CD4-positive, alpha-beta T cell treated with Interleukin-6 for 4 hours (primary cell): ENCODE results near the gene CACNB4.
"Not testable (repeated sequence)": the region's sequence is repeated elsewhere in the genome, so short reads cannot be mapped to it uniquely, and the experiment has no call there.

Source experiments
- DNase-seq: peaks from one replicate; pipeline ENCODE4 v3.0.0-alpha.2; 2020; ENCODE audit warnings: mixed read lengths

CACNB4 gene

DNA sequence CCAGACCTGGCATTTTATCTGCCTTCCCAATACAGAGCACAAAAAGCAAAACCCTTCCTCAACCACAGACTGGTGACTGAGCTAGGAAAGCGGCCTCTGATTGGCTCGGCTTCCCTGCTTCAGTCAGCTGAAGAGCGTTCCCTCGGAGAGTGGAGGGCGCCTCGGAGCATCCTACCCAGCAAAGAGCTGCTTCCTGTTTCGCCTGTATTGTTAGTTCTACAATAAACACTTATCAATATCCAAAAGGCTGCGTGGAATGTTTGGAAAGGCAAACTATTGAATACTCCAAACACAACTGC is 125.0 kb downstream of the CACNB4 start:
- no peak for DNase-seq

DNA sequence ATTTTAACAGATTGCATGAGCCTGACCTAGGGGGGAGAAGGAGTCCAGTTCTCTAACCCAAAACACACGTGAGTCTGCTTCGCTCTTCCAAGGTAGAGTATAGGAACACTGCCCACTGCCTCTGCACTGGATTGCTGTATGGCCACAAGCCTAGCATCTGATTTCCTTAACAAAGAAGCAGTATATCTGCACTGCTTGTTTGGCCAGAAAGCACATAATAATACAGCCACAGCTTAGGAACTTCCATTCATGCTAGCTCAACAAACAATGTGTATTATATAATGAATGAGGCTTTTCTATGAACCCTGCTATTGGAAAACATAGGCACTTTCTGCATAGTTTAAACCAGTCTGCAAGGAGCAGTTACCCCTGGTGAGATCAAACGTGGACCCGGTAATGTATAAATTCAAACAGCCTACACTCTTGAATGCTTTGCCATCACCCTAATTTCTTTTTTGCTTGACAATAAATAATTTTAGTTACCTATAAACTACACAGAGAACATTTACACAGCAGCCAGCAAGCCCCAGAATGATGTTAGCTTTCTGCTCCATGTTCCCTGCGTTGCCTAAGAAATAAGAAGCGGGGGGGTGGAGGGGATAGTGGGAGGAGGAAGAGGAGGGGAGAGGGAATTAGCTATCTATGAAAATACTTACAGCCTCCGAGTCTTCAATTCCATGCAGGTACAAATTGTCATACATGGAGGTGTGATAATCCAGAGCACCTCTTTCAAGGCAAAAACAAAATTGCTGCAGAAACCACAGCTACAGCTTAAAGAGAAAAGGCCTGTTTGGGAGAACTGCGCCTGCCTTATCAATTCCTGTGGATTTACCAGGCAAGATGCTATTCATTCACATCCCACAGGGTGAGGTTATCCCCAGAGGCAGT is 125.6 kb downstream of the CACNB4 start:
- DNase-seq: no peak

DNA sequence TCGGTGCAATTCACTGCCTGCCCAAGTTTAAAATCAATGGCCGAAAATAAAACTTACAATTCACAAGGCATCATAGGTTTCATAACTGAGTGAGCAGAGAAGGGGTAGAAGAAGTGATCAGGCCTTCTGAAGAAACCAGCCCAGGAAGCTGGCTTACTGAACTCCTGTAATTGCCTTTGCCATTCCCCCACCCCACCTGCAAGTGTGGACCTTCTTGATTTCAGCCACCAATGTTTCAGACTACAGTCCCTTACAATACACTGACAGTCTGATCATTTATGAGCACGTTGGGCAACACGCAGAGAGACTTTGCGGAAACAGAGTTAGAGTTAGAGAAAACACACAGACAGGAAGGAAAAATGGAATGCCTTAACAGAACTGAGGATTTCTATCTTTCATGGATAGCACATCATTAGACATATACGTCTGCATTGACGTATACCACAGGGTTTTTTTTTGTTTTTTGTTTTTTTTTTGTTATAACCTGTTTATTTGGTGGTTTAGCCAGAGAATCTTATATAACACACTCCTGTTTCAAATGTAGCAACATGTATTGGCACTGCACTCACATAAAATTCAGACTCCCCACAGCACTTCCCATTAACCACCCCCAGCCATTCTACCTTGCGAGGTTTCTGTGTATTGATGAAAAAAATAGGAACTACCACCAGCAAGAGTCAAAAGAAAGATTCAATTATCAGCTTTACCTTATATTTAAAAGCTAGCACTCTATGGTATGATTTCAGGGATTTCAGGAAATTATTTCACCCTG is 126.4 kb downstream of the CACNB4 start:
- DNase-seq: no peak

DNA sequence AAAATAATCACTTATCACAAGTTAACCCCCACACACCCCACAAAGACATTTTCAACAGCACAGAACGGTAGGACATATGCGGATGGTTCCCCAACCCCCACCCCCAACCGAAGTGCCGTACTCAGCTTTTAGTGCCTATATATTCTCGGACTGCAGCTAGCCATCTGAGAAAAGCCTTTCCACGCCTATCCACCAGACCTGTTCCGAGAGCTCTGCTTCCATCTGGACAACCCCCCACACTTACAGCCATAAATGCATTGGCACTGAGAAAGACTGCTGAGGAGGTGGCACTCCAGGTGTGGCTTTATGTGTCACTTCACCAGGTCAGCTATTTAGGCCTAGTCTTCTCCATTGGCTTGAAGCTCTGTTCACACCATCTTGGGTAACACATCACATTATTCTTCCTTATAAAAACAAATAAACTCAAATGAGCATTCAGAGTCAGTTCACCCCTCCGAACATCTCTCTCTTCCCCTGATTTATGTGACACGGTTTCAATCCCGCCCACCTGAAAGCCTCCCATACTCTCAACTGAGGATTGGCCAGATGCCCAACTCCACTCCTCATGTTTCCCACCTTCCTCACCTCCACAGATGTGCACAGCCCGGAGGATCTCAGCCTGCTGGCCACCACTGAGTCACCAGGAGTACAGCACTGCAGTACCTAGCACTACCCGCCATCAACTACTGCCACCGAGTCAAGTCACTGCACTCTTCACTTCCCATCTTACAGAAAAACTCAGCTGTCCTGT is 127.4 kb downstream of the CACNB4 start:
- no peak for DNase-seq

DNA sequence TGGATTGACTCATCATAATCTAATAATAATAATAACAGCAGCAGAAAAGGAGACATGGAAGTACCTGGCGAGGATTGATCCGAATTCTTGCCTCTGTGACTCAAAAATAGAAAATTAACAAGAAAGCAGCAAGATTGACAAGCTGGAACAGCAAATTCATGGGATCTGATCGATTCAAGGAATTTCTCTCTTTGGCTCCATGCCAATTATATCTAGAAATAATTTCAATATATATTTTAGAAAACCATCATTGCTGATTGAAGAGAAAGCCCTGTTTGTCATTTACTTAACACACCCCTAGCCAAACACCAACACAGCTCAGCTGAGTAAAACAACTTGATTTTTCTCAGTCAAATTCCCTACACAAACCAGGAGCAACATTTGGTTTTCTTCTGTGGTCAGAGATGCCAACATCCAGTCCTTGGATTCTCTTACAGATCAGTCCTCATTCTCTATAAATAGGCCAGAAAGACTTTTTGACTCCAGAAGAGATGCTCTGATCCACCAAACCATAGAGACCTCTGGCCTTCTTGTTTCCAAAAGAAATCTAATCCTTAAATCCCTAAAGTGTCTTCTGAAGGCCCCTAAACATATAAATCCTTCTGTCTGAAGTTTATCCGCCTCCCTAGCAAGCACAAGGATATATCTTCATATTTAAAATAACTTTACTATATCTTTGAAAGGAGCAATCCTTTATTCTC is 129.9 kb downstream of the CACNB4 start:
- DNase-seq: no peak

DNA sequence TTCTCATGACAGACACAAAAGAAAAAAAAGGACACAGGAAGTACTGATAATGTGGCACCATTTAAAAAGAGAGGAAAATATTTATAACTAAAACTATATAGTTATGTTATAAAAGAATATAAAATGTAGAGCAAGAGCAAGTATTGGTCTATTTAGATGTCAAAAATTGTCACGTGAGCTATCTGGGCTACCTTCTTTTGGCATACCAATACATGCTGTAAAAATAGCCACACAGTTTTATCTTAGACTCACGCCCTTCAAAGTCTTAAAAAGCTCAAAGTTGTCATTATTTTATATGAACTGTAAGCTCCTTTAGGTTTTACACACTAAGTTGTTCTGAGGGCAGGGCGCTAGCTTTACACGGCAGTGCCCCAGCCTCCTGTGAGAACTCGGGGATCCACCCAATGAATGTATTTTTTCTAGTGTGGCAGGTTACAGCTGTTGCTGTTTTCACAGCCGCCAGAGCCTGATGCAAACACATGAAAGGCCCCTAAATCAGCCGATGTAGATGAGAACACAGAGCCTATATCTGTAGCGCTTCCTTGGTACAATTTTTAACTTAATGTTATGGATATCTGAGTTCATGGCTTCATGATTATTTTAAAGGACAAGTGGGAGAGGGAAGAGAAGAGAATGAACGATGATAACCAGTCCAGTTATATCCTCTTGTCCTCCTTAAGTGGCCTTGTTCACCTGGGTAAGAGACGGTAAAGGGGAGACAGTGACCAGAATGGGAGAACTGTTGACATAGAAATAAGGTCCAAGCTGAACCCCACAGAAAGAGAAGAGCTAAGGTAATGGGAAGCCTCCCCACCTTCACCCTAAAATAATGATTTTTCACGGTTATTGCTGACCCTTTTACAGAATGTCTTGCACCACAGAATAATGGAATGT is 130.8 kb downstream of the CACNB4 start:
- DNase-seq: no peak

DNA sequence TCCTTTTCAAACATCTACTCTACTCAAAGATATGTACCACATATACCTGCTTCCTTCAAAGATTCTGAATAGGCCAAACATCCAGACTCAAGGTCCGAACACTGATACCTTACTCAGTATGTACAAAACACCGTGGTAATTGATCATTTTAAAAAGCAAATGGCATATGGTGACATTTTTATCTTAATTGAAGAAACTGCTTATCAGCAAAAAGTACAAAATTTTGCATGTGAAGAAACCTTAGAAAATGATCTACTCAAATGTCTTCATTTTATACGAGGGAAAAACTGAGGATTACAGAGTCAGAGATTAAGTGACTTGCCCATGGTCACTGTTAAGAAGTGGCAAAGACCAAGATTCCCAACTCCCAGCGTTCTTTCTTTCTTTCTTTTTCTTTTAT is 133.0 kb downstream of the CACNB4 start:
- DNase-seq: no peak

DNA sequence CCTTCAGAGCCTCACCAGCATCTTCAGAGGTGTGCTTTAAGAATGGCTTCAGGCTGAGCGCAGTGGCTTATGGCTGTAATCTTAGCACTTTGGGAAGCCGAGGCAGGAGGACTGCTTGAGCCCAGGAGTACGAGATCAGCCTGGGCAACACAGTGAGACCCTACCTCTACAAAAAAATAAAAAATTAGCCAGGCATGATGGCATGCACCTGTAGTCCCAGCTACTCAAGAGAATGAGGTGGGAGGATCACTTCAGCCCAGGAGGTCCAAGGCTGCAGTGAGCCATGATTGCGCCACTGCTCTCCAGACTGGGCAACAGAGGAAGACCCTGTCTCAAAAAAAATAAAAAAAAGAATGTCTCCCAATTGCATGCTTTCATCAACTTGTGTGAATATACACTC is 137.3 kb downstream of the CACNB4 start:
- no peak for DNase-seq

DNA sequence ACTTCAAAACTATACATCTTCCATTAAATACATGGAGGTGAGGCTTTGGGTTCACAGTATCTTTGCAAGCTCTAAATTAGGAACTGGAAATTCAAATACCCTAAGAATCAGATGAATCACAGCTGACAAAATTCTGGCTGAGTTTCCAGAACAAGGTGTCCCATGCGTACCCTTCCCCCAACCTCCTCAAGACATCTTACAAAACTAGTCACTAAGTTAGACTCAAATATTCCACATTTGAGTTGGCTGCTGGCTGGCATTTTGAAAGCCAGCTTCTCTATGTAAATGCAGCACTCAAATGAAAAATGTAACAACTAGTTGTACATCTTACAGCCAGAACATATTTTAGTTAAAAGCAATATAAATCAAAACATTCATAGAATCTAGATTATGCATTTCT is 139.6 kb downstream of the CACNB4 start:
- DNase-seq: no peak

DNA sequence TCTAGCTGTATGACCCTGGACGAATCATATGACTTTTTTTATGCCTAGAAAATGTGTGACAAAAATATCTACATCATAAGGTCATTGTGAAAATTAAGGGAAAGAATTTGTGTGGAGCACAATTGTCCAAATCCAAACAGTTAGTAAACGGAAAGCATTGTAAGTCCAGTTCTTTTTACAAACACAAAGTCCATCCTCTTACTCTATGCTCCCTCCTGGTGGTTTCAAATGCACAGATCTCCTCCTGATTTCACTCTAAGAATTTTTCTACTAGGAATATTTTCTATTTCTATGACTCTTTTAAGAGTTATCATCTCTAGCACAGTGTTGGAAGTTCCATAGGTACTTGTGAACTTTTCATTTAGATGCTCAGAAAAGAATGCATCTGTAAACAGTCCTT is 145.4 kb downstream of the CACNB4 start:
- no peak for DNase-seq

DNA sequence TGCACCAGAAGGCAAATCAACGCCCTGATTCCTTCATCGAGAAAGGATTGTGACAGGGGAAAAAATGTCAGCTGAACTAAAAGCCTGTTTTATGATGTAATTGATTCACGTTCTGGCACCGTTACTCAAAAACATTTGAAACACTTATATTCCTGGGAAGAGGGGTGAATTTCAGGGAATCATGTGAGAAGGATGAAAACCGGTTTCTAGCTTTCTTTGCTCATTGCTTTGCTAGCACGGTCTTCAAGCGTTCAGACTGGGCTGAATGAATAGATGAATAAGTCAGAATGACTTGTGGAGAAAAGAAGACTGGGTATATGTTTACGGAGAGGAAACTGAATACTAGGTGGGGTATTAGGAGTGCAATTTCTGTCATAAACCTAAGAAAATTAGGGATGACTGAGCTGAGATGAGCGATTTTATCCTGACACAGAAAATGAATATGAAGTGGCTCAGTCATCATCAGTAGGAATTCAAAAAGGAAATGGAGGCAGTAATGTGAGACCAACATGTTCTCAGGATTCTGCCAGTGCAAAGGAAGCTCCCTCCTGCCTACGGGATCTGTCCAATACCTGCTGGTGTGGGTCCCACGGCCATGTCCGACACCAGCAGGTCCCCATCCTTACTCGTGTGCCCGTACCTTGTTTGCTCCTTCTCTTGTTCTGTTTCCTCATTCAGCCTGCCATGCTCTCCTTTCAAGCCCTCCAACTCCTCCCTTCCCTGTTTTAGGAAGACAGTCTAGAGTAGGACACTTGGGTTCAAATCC is 146.0 kb downstream of the CACNB4 start:
- DNase-seq: no peak

DNA sequence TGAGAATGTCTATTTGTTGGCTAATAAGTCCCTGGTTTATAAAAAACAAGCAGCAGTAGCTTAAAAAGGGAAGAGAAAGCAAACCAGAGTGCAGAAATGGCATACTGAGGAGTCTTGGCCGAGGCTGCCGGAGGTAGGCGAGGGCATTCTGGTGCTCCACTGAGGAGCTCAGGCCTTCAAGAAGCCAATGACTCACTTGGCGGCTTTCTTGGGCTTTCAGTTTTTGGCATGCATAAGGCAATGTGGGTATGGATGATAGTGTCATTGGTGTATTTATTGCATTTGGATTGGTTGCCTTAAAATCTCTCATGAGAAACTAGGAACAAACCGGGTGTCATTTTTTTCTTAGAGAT is 151.1 kb downstream of the CACNB4 start:
- DNase-seq: no peak

DNA sequence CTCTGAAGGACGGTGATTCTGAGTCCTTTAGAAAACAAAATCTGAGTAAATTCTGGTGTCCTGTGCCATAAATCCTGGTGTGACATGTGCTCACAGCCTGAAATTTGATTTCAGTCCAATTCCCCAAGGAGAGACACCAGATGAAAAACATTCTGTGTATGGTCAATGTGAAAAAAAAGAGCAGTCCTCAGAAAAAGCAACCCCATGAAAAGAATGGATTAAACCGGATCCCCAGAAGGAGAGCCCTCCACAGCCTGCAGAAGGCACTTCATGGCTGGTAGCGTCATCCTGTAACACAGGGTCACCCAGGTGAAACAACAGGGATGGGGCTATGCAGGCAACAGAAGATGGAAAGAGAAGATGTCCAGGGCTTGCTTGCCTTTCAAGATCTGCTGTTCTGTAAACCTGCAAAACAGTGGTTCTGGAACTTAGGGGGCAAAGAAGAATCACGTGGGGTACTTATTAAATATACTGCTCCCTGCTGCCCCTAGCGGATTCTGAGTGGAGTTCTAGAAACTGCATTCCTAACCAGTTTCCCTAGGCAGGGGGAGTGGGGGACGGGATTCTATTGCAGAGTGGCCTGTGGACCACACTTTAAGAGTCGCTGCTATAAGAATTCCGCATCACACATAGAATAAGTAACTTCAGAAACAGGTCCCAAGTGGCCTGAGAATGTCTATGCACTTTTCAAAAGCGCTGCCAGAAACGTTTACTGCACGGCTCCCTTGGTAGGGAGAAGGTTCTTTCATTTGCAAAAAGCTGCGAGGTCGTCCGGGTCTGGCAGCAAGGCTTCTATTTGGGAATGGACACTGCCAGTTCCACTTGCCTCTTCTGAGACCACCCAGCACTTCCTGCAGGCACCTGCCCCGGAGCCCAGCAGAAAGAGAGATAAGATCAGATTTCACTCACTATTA is 151.7 kb downstream of the CACNB4 start:
- peak; percentile 14 for DNase-seq

DNA sequence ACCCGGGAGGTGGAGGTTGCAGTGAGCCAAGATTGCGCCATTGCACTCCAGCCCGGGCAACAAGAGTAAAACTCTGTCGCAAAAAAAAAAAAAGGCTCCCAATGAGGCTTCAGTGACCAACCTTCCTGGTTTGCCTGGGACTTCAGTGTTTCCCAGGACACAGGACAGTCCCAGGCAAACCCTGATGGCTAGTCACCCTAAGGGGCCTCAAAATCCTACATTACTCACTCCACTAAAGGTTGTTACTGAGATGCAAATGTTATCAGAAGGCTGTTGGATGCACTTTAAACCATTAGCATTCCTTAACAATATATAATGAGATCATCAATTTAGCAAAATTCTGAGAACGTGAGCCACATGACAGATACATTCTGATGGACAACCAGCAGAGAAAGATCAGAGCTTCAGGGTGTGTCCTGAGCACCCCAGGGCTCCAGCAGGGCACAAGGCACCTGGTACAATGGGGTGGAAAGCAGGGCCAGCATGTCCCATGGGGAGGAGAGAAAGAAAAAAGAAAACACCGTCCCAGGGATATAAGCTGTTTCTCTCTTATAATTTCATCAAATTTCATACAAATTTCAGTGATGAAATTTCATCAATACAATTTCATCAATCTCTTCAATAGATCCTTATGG is 152.5 kb downstream of the CACNB4 start:
- no peak for DNase-seq

DNA sequence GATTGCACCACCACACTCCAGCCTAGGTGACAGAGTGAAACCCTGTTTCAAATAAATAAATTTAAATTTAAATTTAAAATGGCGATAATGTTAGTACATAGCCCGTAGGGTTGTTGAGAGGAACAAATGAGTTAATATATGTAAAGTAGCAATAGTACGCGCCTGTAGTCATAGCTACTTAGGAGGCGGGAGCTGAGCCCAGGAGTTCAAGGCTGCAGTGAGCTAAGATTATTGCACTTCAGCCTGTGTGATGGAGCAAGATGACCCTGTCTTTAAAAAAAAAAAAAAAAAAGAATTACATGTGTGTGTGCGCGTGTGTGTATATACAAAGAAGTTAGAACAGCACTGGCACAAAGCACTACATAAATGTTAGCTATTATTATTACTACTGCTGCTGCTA is 153.2 kb downstream of the CACNB4 start:
- no peak for DNase-seq

DNA sequence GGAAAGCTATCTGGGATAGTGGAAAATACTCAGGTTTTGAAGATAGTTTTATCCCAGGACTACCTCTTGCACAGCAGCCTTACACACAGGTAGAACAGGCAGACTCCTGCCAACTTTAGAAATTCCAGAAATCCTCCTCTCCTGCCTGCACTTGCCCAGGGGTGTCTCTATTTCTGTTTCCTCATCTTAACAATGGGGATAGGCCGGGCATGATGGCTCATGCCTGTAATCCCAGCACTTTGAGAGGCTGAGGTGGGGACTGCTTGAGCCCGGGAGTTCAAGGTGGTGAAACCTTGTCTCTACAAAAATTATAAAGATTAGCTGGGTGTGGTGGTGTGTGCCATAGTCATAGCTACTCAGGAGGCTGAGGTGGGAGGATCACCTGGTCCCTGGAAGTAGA is 153.7 kb downstream of the CACNB4 start:
- DNase-seq: no peak

DNA sequence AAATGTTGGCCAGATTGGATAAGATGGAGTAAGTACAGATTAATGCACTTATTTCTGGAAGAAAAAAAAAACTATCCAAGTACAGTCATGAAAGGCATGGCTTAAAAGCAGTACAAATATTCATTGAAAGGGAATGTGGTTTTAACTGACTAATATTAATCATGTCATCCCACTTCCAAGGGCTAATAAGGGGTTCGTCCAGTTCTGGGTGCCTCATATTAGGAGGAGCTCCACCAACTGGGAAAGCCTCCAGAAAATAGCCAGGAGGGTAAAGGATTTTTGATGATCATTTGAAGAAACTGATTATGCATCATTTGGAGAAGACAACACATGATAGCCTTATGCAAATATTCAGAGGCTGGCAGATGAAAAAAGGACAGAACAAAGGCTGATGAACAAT is 155.4 kb downstream of the CACNB4 start:
- DNase-seq: no peak

DNA sequence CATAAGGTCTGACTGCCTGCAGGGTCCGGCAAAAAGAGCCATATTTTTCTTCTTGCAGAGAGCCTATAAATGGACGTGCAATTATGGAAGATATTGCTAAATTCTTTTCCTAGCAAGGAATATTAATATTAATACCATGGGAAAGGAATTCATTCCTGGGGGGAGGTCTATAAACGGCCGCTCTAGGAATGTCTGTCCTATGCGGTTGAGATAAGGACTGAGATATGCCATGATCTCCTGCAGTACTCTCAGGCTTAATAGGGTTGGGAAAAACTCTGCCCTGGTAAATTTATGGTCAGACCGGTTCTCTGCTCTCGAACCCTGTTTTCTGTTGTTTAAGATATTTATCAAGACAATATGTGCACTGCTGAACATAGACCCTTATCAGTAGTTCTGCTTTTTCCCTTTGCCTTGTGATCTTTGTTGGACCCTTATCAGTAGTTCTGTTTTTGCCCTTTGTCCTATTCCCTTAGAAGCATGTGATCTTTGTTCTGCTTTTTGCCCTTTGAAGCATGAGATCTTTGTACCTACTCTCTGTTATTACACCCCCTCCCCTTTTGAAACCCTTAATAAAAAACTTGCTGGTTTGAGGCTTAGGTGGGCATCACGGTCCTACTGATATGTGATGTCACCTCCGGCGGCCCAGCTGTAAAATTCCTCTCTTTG is 156.2 kb downstream of the CACNB4 start:
- DNase-seq: not testable (repeated sequence)

DNA sequence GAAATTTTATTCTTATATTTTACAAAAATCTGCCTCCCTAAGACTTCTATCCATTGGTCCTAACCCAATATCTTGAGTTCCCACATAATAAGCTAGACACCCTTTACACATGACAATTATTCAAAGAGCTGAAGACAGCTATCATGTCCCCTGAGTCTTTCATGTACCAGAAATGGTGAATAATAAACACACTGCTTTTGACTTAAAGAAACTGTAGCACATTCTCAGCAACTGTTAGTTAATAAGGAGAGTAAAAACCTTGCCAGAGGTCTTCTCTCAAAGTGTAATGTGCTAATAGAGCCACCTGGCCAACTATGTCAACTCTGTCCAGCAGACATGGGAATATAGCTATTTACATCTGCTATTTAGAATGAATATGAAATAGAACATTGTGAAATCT is 160.9 kb downstream of the CACNB4 start:
- no peak for DNase-seq
